HepG2 (cell line): ENCODE measurements around the gene INHBE. TPM values are rescaled to one million over a fixed set of nuclear protein-coding genes. Genes with fewer than 3 reads are reported as not detected.
A peak's percentile ranks its signal among the peaks of the same experiment; 100 is the strongest.

Source experiments
- CCDC6 ChIP-seq: sonication (generic); formaldehyde crosslinking; IDR thresholded peaks from 2 replicates; pipeline ENCODE4 v1.8.1; 2022; ENCODE audit warnings: mild to moderate bottlenecking, missing genetic modification reagents, moderate library complexity
- CEBPB ChIP-seq: IDR thresholded peaks from 2 replicates; pipeline ENCODE4 v1.6.1; 2011; ENCODE audit warnings: low read depth, low read length, improper control_type of control experiment, borderline replicate concordance
- FOXA1 ChIP-seq, 2 experiments: fragments of 450-650 bp in 1 of 2; sonication (generic) in 1 of 2; formaldehyde crosslinking in 1 of 2; IDR thresholded peaks; 2 replicates each; pipeline versions ENCODE4 v1.4.0 to v1.6.1; 2016 to 2020; ENCODE audit warnings: missing genetic modification reagents in 1 of 2
- HDAC1 ChIP-seq: sonication (generic); formaldehyde crosslinking; IDR thresholded peaks from 2 replicates; pipeline ENCODE4 v1.5.1; 2020; ENCODE audit warnings: mild to moderate bottlenecking, missing genetic modification reagents
- HIVEP1 ChIP-seq: sonication (generic); formaldehyde crosslinking; IDR thresholded peaks from 2 replicates; pipeline ENCODE4 v1.4.0; 2020; ENCODE audit warnings: mild to moderate bottlenecking, missing genetic modification reagents
- IRF2 ChIP-seq: IDR thresholded peaks from 2 replicates; pipeline ENCODE4 v1.6.1; 2018; ENCODE audit warnings: missing genetic modification reagents, missing compliant biosample characterization
- MED13 ChIP-seq: sonication (generic); formaldehyde crosslinking; IDR thresholded peaks from 2 replicates; pipeline ENCODE4 v1.5.0; 2020; ENCODE audit warnings: missing genetic modification reagents
- MYC ChIP-seq: sonication (generic); formaldehyde crosslinking; IDR thresholded peaks from 2 replicates; pipeline ENCODE4 v1.9.0; 2021; ENCODE audit warnings: missing genetic modification reagents, borderline replicate concordance
- NCOA1 ChIP-seq: sonication (generic); formaldehyde crosslinking; IDR thresholded peaks from 2 replicates; pipeline ENCODE4 v1.9.0; 2021; ENCODE audit warnings: missing genetic modification reagents
- PAX8 ChIP-seq: sonication (generic); formaldehyde crosslinking; IDR thresholded peaks from 2 replicates; pipeline ENCODE4 v1.8.0; 2022; ENCODE audit warnings: mild to moderate bottlenecking, missing genetic modification reagents, borderline replicate concordance
- SOX5 ChIP-seq: IDR thresholded peaks from 2 replicates; pipeline ENCODE4 v1.6.1; 2016; ENCODE audit warnings: borderline replicate concordance
- SYNCRIP ChIP-seq: fragments of 200-400 bp; formaldehyde crosslinking; IDR thresholded peaks from 2 replicates; pipeline ENCODE4 v1.6.1; 2018; ENCODE audit warnings: mild to moderate bottlenecking, low read depth, low read length; ENCODE audit not compliant: insufficient read depth
- TAF1 ChIP-seq: sonication (generic); formaldehyde crosslinking; IDR thresholded peaks from 2 replicates; pipeline ENCODE4 v1.4.0; 2020; ENCODE audit warnings: missing genetic modification reagents
- TBL1XR1 ChIP-seq: fragments of 150-350 bp; IDR thresholded peaks from 2 replicates; pipeline ENCODE4 v1.6.1; 2014; ENCODE audit warnings: borderline replicate concordance, low read length; ENCODE audit not compliant: partially characterized antibody
- TGIF2 ChIP-seq: IDR thresholded peaks from 2 replicates; pipeline ENCODE4 v1.6.1; 2016; ENCODE audit warnings: control low read depth, missing compliant biosample characterization
- ZNF143 ChIP-seq: sonication (generic); formaldehyde crosslinking; IDR thresholded peaks from 2 replicates; pipeline ENCODE4 v1.4.0; 2020; ENCODE audit warnings: missing genetic modification reagents
- ZNF225 ChIP-seq: sonication (generic); formaldehyde crosslinking; IDR thresholded peaks from 2 replicates; pipeline ENCODE4 v1.4.0; 2020; ENCODE audit warnings: mild to moderate bottlenecking, missing genetic modification reagents
- ZNF234 ChIP-seq: sonication (generic); formaldehyde crosslinking; conservative IDR thresholded peaks from 2 replicates; pipeline ENCODE4 v1.5.1; 2020; ENCODE audit warnings: mild to moderate bottlenecking, missing genetic modification reagents
- ZNF501 ChIP-seq: sonication (generic); formaldehyde crosslinking; IDR thresholded peaks from 2 replicates; pipeline ENCODE4 v1.5.1; 2020; ENCODE audit warnings: mild to moderate bottlenecking, moderate library complexity, missing genetic modification reagents
- ZNF557 ChIP-seq: sonication (generic); formaldehyde crosslinking; IDR thresholded peaks from 2 replicates; pipeline ENCODE4 v1.4.0; 2020; ENCODE audit warnings: missing genetic modification reagents
- polyA plus RNA-seq, 8 experiments: library from polyadenylated mRNA; depleted of rRNA in 3 of 8; stranded (reverse) in 7 of 8; unstranded in 1 of 8; fragments of >200 nt; fragmentation: Illumina TruSeq in 4 of 8; extraction: Trizol in 4 of 8; gene quantifications; 2 replicates each; pipeline versions ENCODE4 v1.2.1 to v1.2.3, GENCODE V29; 2011 to 2016; ENCODE audit warnings: low read depth in 4 of 8, missing spikeins in 1 of 8, mixed read lengths in 1 of 8; ENCODE audit not compliant: insufficient read depth in 1 of 8
- total RNA-seq, 5 experiments: library from RNA; depleted of rRNA; stranded (reverse); fragments of >200 nt; fragmentation: Illumina TruSeq; extraction: Trizol; gene quantifications; 2 replicates each; pipeline ENCODE4 v1.2.3, GENCODE V29; 2016; ENCODE audit warnings: low read depth in 1 of 5
- TF ChIP-seq, protein P1 (sequence below): sonication (generic); formaldehyde crosslinking; IDR thresholded peaks from 2 replicates; pipeline ENCODE4 v1.4.0; 2020; ENCODE audit warnings: mild to moderate bottlenecking, missing genetic modification reagents
- TF ChIP-seq, protein P2 (sequence below): sonication (generic); formaldehyde crosslinking; IDR thresholded peaks from 2 replicates; pipeline ENCODE4 v1.4.0; 2020; ENCODE audit warnings: mild to moderate bottlenecking, missing genetic modification reagents
- TF ChIP-seq, protein P3 (sequence below): sonication (generic); formaldehyde crosslinking; IDR thresholded peaks from 2 replicates; pipeline ENCODE4 v1.4.0; 2020; ENCODE audit warnings: missing genetic modification reagents; ENCODE audit errors: not compliant biosample characterization
- TF ChIP-seq, protein P4 (sequence below): sonication (generic); formaldehyde crosslinking; IDR thresholded peaks from 2 replicates; pipeline ENCODE4 v1.9.0; 2021; ENCODE audit warnings: missing genetic modification reagents, borderline replicate concordance

Gene INHBE
- total and polyA plus RNA-seq, 2 of the 13 experiments (the other 11 are each of a cell fraction or from before 2014, with no cell fraction given), result 17.0 to 32.0 TPM

DNA sequence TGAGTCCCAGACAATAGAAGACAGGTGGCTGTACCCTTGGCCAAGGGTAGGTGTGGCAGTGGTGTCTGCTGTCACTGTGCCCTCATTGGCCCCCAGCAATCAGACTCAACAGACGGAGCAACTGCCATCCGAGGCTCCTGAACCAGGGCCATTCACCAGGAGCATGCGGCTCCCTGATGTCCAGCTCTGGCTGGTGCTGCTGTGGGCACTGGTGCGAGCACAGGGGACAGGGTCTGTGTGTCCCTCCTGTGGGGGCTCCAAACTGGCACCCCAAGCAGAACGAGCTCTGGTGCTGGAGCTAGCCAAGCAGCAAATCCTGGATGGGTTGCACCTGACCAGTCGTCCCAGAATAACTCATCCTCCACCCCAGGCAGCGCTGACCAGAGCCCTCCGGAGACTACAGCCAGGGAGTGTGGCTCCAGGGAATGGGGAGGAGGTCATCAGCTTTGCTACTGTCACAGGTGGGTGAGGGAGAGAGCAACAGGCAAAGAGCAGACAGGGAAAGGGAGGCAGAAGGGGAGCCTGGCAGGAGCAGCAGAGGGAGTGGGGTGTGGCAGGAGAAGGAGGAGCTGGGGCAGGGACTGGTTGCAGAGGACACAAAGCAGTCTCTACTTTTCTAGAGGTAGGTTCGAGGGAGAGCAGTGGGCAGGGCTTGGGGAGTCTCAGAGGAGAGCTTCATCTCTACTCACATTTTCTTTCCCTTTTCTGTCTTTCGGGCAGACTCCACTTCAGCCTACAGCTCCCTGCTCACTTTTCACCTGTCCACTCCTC lies 452 bp downstream of the INHBE start (continued):
- TF ChIP-seq, protein P1, sequence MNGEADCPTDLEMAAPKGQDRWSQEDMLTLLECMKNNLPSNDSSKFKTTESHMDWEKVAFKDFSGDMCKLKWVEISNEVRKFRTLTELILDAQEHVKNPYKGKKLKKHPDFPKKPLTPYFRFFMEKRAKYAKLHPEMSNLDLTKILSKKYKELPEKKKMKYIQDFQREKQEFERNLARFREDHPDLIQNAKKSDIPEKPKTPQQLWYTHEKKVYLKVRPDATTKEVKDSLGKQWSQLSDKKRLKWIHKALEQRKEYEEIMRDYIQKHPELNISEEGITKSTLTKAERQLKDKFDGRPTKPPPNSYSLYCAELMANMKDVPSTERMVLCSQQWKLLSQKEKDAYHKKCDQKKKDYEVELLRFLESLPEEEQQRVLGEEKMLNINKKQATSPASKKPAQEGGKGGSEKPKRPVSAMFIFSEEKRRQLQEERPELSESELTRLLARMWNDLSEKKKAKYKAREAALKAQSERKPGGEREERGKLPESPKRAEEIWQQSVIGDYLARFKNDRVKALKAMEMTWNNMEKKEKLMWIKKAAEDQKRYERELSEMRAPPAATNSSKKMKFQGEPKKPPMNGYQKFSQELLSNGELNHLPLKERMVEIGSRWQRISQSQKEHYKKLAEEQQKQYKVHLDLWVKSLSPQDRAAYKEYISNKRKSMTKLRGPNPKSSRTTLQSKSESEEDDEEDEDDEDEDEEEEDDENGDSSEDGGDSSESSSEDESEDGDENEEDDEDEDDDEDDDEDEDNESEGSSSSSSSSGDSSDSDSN (CRISPR knock-in tag), result 0 out of 2 replicates have a peak, but pooled peaks have one; percentile 56
- TF ChIP-seq, protein P2, sequence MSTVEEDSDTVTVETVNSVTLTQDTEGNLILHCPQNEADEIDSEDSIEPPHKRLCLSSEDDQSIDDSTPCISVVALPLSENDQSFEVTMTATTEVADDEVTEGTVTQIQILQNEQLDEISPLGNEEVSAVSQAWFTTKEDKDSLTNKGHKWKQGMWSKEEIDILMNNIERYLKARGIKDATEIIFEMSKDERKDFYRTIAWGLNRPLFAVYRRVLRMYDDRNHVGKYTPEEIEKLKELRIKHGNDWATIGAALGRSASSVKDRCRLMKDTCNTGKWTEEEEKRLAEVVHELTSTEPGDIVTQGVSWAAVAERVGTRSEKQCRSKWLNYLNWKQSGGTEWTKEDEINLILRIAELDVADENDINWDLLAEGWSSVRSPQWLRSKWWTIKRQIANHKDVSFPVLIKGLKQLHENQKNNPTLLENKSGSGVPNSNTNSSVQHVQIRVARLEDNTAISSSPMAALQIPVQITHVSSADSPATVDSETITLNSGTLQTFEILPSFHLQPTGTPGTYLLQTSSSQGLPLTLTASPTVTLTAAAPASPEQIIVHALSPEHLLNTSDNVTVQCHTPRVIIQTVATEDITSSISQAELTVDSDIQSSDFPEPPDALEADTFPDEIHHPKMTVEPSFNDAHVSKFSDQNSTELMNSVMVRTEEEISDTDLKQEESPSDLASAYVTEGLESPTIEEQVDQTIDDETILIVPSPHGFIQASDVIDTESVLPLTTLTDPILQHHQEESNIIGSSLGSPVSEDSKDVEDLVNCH (CRISPR knock-in tag), result 0 out of 2 replicates have a peak, but pooled peaks have one; percentile 42
- TF ChIP-seq TBL1XR1, result no peak
- no peak for TF ChIP-seq NCOA1 (CRISPR knock-in tag)
- TF ChIP-seq, protein P3, sequence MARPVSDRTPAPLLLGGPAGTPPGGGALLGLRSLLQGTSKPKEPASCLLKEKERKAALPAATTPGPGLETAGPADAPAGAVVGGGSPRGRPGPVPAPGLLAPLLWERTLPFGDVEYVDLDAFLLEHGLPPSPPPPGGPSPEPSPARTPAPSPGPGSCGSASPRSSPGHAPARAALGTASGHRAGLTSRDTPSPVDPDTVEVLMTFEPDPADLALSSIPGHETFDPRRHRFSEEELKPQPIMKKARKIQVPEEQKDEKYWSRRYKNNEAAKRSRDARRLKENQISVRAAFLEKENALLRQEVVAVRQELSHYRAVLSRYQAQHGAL (CRISPR knock-in tag), result no peak
- no peak for TF ChIP-seq CEBPB
- no peak for TF ChIP-seq ZNF234 (CRISPR knock-in tag)
- TF ChIP-seq IRF2 (CRISPR knock-in tag), result no peak
- TF ChIP-seq ZNF557, result no peak
- peak; percentile 13 for TF ChIP-seq HDAC1 (CRISPR knock-in tag)
- TF ChIP-seq TAF1 (CRISPR knock-in tag), result peak; percentile 40; the same call in 1 of the 2 replicates
- TF ChIP-seq MYC, result peak; percentile 6; the same call in 1 of the 2 replicates
- no peak for TF ChIP-seq SYNCRIP
- no peak for TF ChIP-seq TGIF2 (CRISPR knock-in tag)
- TF ChIP-seq, protein P4, sequence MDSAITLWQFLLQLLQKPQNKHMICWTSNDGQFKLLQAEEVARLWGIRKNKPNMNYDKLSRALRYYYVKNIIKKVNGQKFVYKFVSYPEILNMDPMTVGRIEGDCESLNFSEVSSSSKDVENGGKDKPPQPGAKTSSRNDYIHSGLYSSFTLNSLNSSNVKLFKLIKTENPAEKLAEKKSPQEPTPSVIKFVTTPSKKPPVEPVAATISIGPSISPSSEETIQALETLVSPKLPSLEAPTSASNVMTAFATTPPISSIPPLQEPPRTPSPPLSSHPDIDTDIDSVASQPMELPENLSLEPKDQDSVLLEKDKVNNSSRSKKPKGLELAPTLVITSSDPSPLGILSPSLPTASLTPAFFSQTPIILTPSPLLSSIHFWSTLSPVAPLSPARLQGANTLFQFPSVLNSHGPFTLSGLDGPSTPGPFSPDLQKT (CRISPR knock-in tag), result no peak
- no peak for TF ChIP-seq SOX5 (CRISPR knock-in tag)
- TF ChIP-seq CCDC6, result no peak
- TF ChIP-seq HIVEP1 (CRISPR knock-in tag), result no peak
- no peak for TF ChIP-seq PAX8 (CRISPR knock-in tag)
- peak; percentile 39; the same call in 1 of the 2 replicates for TF ChIP-seq ZNF501 (CRISPR knock-in tag)
- TF ChIP-seq ZNF143, result no peak
- TF ChIP-seq FOXA1 (IDR thresholded peaks at IDR 0.05), result no peak
- TF ChIP-seq FOXA1 (CRISPR knock-in tag; IDR thresholded peaks at IDR 0.05), result no peak
- 0 out of 2 replicates have a peak, but pooled peaks have one; percentile 13 for TF ChIP-seq MED13 (CRISPR knock-in tag)
- TF ChIP-seq ZNF225 (CRISPR knock-in tag), result peak; percentile 38; the same call in 1 of the 2 replicates
